K562 (cell line): ENCODE data around the gene MLH3. TPM values are rescaled to one million over a fixed set of nuclear protein-coding genes. Genes with fewer than 3 reads are reported as not detected.

Source experiments
- DIDO1 ChIP-seq: fragments of 450-650 bp; IDR thresholded peaks from 2 replicates; pipeline ENCODE4 v1.6.1; 2016; ENCODE audit warnings: low read depth, missing biosample characterization, missing genetic modification characterization
- FOSL1 ChIP-seq: fragments of 200-800 bp; sonication (Bioruptor generic); conservative IDR thresholded peaks from 2 replicates; pipeline ENCODE4 v1.6.1; 2016; ENCODE audit warnings: missing genetic modification characterization, missing compliant biosample characterization
- KLF13 ChIP-seq: fragments of 450-650 bp; IDR thresholded peaks from 2 replicates; pipeline ENCODE4 v1.6.1; 2016; ENCODE audit warnings: missing genetic modification characterization, low read depth, mild to moderate bottlenecking, missing compliant biosample characterization, moderate library complexity, borderline replicate concordance
- MAFG ChIP-seq: fragments of 450-650 bp; conservative IDR thresholded peaks from 2 replicates; pipeline ENCODE4 v1.6.1; 2016; ENCODE audit warnings: missing genetic modification characterization, missing compliant biosample characterization
- MCM5 ChIP-seq: fragments of 450-650 bp; IDR thresholded peaks from 2 replicates; pipeline ENCODE4 v1.6.1; 2016; ENCODE audit warnings: low read depth
- MTA1 ChIP-seq: fragments of 450-650 bp; IDR thresholded peaks from 2 replicates; pipeline ENCODE4 v1.6.1; 2017; ENCODE audit warnings: borderline replicate concordance
- SAP30 ChIP-seq: fragments of 200-600 bp; sonication (generic); IDR thresholded peaks from 2 replicates; pipeline ENCODE4 v1.6.1; 2012; ENCODE audit warnings: borderline replicate concordance, low read depth, mild to moderate bottlenecking, moderate library complexity, low read length, control low read depth, inconsistent platforms; ENCODE audit not compliant: insufficient read depth, poor library complexity, severe bottlenecking
- ZNF263 ChIP-seq: sonication (generic); formaldehyde crosslinking; IDR thresholded peaks from 2 replicates; pipeline ENCODE4 v1.8.0; 2022; ENCODE audit warnings: mild to moderate bottlenecking, missing genetic modification reagents, borderline replicate concordance
- ZNF431 ChIP-seq: sonication (generic); formaldehyde crosslinking; IDR thresholded peaks from 2 replicates; pipeline ENCODE4 v1.8.0; 2022; ENCODE audit warnings: mild to moderate bottlenecking, missing genetic modification reagents
- polyA plus RNA-seq, 8 experiments: library from polyadenylated mRNA; depleted of rRNA in 4 of 8; stranded (reverse) in 5 of 8; unstranded in 3 of 8; fragments of >200 nt; fragmentation: Nextera tagmentation in 2 of 8; fragmentation: Illumina TruSeq in 1 of 8; extraction: Ambion mirVana in 2 of 8; extraction: Trizol in 1 of 8; gene quantifications; 2 replicates each; pipeline versions ENCODE4 v1.2.1 to v1.2.3, GENCODE V29; 2011 to 2014; ENCODE audit warnings: inconsistent platforms in 1 of 8, missing spikeins in 1 of 8
- total RNA-seq, 7 experiments: library from RNA; depleted of rRNA in 6 of 7; stranded (reverse); fragments of >200 nt in 6 of 7; fragmentation: Illumina TruSeq in 2 of 7; extraction: Trizol in 2 of 7; gene quantifications; 2 replicates each; pipeline versions ENCODE4 v1.2.1 to v1.2.3, GENCODE V29; 2011 to 2021; ENCODE audit warnings: low replicate concordance in 1 of 7
- TF ChIP-seq, protein P1 (sequence below): sonication (generic); formaldehyde crosslinking; IDR thresholded peaks from 2 replicates; pipeline ENCODE4 v1.8.1; 2023; ENCODE audit warnings: missing genetic modification reagents, mild to moderate bottlenecking, borderline replicate concordance
- TF ChIP-seq, protein P2 (sequence below): fragments of 450-650 bp; formaldehyde crosslinking; IDR thresholded peaks from 2 replicates; pipeline ENCODE4 v1.4.0; 2020; ENCODE audit warnings: mild to moderate bottlenecking, moderate library complexity
- TF ChIP-seq, protein P3 (sequence below): fragments of 250-450 bp; sonication (Bioruptor Pico); IDR thresholded peaks from 2 replicates; pipeline ENCODE4 v1.8.0; 2022; ENCODE audit warnings: inconsistent platforms

Gene MLH3
- total and polyA plus RNA-seq, 9 of the 15 experiments (the other 6 are each of a cell fraction or from before 2014, with no cell fraction given), result 5.9 to 15.3 (median 10.7) TPM

DNA sequence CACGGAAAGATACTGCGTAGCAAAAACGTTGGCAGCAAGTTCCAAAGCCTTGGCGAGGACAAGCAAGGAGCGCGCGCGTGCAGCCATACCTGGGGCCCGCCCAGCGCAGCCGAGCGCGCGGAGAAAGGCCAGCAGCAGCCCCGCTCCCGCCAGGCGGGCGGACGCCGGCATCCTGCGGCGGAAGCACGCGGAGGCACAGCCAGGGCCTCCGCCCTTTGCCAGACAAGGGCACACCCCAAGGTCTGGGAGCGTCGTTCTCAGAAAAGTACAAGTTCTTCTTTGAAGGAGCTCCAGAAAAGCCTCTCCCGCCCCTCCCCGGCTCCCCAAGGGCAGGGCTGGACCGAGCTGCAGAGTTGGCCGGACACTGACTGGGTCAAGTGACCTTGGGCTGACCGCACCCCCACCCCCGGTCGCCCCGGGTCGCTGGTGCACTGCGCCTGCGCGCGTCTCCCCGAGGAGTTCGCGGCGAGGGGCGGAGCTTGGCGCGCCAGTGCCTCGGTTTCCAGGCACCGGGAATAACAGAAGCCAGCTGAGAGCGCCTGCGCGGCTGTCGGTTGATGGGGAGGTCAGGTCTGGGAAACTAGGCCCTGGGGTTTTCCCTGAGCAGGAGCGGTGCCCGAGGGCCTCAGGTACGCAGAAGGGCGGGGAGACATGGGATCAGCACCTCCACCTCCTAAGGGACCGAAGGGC is 18.0 kb upstream of the MLH3 start, which contains the start of gene ZC2HC1C (continued):
- TF ChIP-seq, protein P1, sequence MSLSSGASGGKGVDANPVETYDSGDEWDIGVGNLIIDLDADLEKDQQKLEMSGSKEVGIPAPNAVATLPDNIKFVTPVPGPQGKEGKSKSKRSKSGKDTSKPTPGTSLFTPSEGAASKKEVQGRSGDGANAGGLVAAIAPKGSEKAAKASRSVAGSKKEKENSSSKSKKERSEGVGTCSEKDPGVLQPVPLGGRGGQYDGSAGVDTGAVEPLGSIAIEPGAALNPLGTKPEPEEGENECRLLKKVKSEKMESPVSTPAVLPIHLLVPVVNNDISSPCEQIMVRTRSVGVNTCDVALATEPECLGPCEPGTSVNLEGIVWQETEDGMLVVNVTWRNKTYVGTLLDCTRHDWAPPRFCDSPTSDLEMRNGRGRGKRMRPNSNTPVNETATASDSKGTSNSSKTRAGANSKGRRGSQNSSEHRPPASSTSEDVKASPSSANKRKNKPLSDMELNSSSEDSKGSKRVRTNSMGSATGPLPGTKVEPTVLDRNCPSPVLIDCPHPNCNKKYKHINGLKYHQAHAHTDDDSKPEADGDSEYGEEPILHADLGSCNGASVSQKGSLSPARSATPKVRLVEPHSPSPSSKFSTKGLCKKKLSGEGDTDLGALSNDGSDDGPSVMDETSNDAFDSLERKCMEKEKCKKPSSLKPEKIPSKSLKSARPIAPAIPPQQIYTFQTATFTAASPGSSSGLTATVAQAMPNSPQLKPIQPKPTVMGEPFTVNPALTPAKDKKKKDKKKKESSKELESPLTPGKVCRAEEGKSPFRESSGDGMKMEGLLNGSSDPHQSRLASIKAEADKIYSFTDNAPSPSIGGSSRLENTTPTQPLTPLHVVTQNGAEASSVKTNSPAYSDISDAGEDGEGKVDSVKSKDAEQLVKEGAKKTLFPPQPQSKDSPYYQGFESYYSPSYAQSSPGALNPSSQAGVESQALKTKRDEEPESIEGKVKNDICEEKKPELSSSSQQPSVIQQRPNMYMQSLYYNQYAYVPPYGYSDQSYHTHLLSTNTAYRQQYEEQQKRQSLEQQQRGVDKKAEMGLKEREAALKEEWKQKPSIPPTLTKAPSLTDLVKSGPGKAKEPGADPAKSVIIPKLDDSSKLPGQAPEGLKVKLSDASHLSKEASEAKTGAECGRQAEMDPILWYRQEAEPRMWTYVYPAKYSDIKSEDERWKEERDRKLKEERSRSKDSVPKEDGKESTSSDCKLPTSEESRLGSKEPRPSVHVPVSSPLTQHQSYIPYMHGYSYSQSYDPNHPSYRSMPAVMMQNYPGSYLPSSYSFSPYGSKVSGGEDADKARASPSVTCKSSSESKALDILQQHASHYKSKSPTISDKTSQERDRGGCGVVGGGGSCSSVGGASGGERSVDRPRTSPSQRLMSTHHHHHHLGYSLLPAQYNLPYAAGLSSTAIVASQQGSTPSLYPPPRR (CRISPR knock-in tag), result no peak
- TF ChIP-seq, protein P2, sequence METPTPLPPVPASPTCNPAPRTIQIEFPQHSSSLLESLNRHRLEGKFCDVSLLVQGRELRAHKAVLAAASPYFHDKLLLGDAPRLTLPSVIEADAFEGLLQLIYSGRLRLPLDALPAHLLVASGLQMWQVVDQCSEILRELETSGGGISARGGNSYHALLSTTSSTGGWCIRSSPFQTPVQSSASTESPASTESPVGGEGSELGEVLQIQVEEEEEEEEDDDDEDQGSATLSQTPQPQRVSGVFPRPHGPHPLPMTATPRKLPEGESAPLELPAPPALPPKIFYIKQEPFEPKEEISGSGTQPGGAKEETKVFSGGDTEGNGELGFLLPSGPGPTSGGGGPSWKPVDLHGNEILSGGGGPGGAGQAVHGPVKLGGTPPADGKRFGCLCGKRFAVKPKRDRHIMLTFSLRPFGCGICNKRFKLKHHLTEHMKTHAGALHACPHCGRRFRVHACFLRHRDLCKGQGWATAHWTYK (CRISPR knock-in tag), result no peak
- TF ChIP-seq, protein P3, sequence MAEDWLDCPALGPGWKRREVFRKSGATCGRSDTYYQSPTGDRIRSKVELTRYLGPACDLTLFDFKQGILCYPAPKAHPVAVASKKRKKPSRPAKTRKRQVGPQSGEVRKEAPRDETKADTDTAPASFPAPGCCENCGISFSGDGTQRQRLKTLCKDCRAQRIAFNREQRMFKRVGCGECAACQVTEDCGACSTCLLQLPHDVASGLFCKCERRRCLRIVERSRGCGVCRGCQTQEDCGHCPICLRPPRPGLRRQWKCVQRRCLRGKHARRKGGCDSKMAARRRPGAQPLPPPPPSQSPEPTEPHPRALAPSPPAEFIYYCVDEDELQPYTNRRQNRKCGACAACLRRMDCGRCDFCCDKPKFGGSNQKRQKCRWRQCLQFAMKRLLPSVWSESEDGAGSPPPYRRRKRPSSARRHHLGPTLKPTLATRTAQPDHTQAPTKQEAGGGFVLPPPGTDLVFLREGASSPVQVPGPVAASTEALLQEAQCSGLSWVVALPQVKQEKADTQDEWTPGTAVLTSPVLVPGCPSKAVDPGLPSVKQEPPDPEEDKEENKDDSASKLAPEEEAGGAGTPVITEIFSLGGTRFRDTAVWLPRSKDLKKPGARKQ, result no peak
- TF ChIP-seq FOSL1 (tag), result peak; percentile 59
- peak; percentile 33 for TF ChIP-seq SAP30
- TF ChIP-seq ZNF431 (CRISPR knock-in tag), result peak; percentile 54; the same call in 1 of the 2 replicates
- TF ChIP-seq ZNF263 (CRISPR knock-in tag), result peak; percentile 43; the same call in 1 of the 2 replicates
- TF ChIP-seq MAFG, result no peak
- TF ChIP-seq MCM5, result no peak
- no peak for TF ChIP-seq DIDO1
- TF ChIP-seq KLF13, result peak; percentile 43; the same call in 1 of the 2 replicates
- 0 out of 2 replicates have a peak, but pooled peaks have one; percentile 19 for TF ChIP-seq MTA1
